ENCODE results near the gene THSD4.

THSD4 gene

DNA sequence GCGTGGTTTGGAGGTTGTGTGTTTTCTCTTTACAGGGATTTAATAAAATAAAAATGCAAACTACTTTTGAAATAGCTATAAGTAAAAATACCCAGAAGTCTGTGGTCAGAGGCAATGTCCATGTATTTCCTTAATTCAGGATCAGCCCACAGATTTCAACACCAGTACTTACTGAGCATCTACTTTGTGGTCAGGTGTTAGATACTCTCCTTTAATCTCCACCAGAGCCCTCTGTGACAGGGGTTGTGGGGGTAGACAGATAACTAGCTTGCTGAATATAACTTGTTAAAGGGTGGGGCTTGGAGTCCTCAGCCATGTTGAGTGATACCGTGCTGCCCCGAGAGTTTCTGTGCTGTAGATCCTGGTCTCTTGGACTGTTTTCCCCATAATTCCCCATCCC is 451.0 kb downstream of the THSD4 start:
- no peak for DNase-seq

GRCh38 chr15:71567173-71567572 is 451.9 kb downstream of the THSD4 start:
- DNase-seq, result no peak

GRCh38 chr15:71568227-71568626 is 453.0 kb downstream of the THSD4 start:
- DNase-seq, result no peak

DNA sequence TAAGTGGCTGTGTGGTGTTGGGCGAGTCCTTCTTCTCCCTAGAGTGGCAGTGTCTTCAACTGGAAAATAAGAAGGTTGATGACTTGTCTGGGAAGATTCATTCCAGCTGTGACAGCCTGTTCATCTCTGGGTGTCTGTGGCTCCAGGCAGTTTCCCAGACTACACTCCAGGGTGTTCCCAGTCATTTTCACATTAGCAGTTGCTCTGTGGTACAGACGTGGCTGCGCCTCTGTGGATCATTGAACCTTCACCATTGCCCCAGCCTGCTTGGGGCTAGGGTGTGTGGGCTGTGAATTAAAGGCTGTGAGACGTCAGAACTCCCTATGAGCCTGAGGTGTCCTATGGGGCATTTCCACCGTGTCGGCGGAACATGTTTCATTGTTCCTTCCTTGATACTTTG is 455.5 kb downstream of the THSD4 start:
- no peak for DNase-seq

- no peak for DNase-seq
Observed at GRCh38 chr15:71571641-71572040, 456.4 kb downstream of the THSD4 start.

DNA sequence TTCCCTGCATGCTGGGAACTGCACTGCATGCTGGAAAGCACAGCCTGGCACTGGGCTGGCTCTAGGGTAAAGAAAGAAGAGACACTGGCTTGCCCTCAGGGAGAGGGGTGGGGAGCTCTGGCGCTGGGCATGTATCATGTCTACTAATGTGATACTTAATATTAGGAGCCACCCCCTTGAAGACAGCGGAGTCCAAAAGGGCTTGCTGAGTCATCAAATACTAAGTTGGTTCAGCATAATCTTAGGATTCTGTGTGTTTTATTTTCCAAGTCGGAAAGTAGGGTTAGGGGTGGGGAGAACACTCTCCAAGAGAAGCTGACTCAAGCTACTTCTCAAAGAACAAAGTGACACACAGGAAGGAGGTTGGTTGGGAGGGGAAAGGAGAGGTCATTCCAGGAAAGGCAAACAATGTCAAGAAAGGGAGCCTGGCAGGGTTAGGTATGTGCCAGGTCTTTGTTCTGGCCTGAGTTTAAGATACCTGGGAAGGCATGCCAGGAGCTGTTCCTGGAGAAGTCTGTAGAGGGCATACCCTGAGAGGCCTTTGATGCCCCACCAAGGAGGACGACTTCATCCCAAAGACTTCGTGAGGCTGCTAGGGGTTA is 457.3 kb downstream of the THSD4 start:
- DNase-seq, result no peak

- no peak for DNase-seq
Observed at GRCh38 chr15:71573599-71573998, 458.3 kb downstream of the THSD4 start.

DNA sequence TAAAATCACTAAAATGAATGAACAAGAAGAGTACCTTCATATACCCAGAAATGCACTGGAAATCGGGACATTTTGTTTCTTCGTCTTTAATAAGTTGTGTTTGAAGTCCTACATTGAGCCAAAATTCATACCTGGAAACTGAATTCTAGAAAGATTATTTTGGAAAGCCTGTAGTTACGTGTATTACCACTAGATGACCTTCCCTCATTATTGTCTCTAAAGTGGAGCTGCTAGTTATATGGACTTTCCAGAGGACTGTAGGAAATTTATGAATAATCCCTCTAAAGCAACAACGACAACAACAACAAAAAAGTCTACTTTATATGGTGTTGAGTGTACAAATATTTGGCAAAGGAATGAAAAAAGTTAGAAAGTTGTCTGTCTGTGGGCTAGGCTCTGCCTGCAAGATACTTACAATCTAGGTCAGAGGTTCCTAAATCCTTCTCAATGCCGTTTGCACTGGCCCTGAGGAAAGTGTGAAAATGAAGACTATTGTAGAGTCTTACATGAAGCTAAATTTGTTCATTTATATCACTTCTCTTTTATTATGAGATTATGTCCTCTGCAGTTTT is 460.3 kb downstream of the THSD4 start:
- no peak for DNase-seq

DNA sequence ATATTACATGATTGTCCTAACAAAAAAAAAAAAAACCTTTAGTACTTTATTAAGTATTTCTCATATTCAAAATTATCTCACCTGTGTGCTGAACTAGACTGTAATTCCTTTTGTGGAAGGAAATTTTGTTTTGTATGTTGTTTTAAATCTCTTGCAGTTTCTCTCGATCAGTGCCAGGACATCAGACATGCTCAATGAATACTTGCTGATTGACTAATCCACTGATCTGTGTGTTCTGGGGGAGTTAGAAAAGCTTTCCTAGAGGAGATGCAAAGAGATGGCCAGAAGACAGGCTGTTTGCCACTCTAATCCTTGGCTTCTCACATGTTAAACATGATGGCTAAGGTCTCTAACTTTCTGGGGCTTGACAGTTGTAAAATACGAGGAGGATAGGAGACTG is 461.8 kb downstream of the THSD4 start:
- no peak for DNase-seq

DNA sequence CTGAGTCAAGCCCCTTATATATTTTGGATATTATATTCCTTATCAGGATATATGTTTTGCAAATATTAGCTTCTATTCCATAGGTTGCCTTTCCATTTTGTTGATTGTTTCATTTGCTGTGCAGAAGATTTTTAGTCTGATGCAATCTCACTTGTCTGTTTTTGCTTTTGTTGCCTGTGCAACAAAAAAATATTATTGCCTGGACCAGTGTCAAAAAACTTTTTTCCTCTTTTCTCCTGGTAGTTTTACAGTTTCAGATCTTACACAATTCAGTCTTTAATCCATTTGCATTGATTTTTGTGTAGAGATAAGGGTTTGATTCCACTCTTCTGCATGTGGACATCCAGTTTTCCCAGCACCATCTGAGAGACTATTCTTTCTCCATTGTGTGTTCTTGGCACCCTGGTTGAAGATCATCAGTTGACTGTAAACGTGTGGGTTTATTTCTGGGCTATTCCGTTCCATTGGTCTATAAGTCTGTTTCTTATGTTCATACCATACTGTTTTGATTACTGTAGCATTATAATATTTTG is 466.2 kb downstream of the THSD4 start:
- no peak for DNase-seq

- DNase-seq, result no peak
Observed at GRCh38 chr15:71585159-71585558, 469.9 kb downstream of the THSD4 start.

DNA sequence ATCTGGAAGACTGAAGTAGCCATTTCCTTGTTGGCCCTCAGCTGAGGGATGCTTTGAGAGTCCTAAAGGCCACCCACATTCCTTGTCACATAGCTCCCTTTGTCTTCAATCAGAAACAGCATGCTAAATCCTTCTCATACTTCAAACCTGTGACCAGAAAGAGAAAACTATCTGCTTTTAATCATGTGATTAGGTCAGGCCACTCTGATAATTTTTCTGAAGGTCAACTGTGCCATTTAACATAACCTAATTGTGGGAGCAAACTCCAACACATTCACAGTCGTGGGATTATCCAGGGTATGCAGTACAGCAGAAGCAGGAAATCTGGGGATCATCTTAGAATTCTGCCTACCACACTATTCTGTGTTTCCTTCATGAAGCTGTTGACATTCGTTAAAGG is 471.2 kb downstream of the THSD4 start:
- DNase-seq, result no peak

- no peak for DNase-seq
Observed at GRCh38 chr15:71588746-71589145, 473.5 kb downstream of the THSD4 start.

DNA sequence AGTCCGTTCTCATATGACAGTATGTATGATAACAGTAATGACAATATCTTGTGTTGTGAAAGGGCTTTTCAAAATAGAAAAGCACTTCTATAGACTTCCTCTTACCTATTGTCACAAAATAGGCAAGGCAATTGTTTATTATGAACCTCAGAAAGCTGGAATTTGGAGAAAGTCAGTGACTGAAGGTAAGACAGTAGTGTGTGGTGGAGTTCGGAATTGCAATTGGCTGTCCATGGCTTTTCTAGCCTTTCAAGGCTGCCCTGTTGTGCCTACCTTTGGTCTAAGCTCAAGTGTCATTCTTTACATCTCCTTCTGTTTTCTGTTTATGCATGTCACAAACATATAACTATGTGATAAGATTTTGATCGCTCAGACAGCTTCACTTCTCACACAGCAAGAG is 475.8 kb downstream of the THSD4 start:
- no peak for DNase-seq

- no peak for DNase-seq
Observed at GRCh38 chr15:71592203-71592602, 476.9 kb downstream of the THSD4 start.

- DNase-seq, result no peak
Observed at GRCh38 chr15:71595846-71596553, 480.7 kb downstream of the THSD4 start.

DNA sequence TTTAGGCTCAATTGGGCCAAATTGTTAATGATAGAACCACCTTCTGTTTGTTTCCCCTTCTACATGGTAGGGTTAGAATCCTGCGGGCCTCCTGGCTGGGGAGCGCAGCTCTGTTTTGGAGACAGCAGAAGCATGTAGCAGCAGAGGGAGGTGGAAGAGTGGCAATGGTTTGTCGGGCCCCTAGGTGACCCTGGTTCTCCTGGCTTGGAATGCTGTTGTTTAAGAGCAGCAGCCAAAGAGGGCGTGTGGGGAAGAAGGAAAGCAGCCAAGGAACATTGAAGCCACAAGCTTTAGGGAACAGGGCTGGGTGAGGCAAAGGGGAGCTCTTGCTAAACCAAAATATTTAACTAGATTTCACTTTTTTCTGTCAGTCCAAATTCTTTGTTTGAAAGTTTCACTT is 481.4 kb downstream of the THSD4 start:
- no peak for DNase-seq

GRCh38 chr15:71597126-71597525 is 481.9 kb downstream of the THSD4 start:
- DNase-seq, result no peak

GRCh38 chr15:71597637-71598036 is 482.4 kb downstream of the THSD4 start:
- DNase-seq, result no peak

GRCh38 chr15:71598741-71599140 is 483.5 kb downstream of the THSD4 start:
- no peak for DNase-seq

DNA sequence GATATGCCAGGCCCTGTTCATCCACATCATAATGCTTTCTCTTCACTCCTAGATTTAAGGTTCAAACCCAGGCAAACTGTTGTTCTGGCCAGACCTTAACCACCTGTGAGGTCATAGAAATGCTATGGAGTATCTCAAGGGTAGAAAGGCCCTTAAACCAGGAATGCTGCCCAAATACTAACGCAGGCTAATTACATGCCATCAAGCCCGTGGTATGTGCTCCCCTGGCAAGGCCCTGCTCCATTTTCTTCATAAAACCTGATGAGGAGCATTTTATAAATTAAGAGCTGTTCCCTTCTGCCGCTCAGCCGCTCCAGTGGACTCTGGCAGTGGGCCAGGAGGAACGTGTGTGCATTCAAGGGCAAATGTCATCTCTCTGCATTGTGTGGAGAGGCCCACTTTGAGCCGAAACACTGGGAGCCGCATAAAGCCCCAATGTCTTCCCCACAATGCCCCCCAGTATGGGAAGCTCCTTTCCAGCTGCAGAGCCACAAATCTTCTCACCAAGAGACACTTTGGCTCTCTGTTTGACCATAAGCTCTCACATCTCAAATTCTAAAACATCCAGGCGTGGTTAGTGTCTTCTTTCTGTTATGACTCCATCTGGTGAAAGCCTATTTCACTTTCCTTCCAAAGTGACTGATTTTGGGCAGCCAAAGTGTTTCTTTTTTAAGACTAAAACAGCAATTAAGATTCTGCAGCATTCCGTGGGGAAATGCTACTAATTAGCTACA is 484.3 kb downstream of the THSD4 start:
- DNase-seq, result no peak

GRCh38 chr15:71600237-71600636 is 485.0 kb downstream of the THSD4 start:
- no peak for DNase-seq

GRCh38 chr15:71601038-71601834 is 486.0 kb downstream of the THSD4 start:
- no peak for DNase-seq

Measured in NCI-H446 treated with DMSO at 0.1 percent for 48 hours (cell line).